AG04449 (cell line): Measurements from ENCODE around the gene KRT28.

Experiments
- CTCF ChIA-PET: fragments of 350-600 bp; formaldehyde crosslinking; extraction: SDS; loops from one replicate; lab custom pipeline; 2021; ENCODE audit warnings: antibody characterized with exemption; lab: Yijun Ruan, JAX
- POLR2A ChIA-PET: fragments of 400-600, 350-600 bp; formaldehyde crosslinking; extraction: SDS; loops from one replicate; lab custom pipeline; 2020; ENCODE audit warnings: antibody characterized with exemption, inconsistent platforms; lab: Yijun Ruan, JAX
- DNase-seq: peaks from one replicate; pipeline ENCODE4 v3.0.0-alpha.2; 2010; ENCODE audit warnings: low read depth, low spot score
- H3K4me3 ChIP-seq: 2 replicates; pipeline ENCODE4 v1.5.1; 2011; ENCODE audit warnings: low read depth, mild to moderate bottlenecking, control low read depth, low read length
- TF ChIP-seq, protein P1 (sequence below): IDR thresholded peaks from one replicate; pipeline ENCODE4 v1.5.1; 2011; ENCODE audit warnings: mild to moderate bottlenecking, moderate library complexity, low read length, control low read depth, inconsistent platforms; ENCODE audit not compliant: insufficient read depth; ENCODE audit errors: missing control alignments

The KRT28 gene

GRCh38 chr17:40772101-40772500, 27.7 kb downstream of the KRT28 start, which contains the start of gene KRT26:
Gene KRT26, minus strand, starts transcription at chr17:40772201. Its CDS starts 88 bp downstream, at chr17:40772113.
- DNase-seq: no peak
- no peak within 1 kb of the TSS for H3K4me3 ChIP-seq
- ChIA-PET POLR2A (no interaction called here), CTCF (no interaction called here)
- TF ChIP-seq, protein P1, sequence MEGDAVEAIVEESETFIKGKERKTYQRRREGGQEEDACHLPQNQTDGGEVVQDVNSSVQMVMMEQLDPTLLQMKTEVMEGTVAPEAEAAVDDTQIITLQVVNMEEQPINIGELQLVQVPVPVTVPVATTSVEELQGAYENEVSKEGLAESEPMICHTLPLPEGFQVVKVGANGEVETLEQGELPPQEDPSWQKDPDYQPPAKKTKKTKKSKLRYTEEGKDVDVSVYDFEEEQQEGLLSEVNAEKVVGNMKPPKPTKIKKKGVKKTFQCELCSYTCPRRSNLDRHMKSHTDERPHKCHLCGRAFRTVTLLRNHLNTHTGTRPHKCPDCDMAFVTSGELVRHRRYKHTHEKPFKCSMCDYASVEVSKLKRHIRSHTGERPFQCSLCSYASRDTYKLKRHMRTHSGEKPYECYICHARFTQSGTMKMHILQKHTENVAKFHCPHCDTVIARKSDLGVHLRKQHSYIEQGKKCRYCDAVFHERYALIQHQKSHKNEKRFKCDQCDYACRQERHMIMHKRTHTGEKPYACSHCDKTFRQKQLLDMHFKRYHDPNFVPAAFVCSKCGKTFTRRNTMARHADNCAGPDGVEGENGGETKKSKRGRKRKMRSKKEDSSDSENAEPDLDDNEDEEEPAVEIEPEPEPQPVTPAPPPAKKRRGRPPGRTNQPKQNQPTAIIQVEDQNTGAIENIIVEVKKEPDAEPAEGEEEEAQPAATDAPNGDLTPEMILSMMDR: no peak

DNA sequence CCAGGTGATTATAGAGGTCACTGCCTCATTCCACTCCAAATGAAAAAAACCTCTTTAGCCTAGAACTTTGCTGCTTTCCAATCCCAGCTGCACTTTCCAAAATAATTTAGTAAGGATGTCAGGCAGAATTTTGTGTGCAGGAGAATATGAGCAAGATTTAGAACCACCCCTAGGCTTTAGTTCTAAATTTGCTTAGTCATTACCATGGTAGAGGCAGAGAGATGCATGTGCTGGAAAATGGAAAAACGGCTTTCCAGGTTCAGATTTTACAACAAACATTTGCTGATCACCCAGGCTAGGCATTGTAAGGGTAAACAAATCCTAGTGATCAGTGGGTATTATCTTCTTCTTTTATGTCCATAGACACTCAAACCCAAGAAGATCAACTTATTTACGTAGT, 34.1 kb downstream of the KRT28 start:
- CTCF ChIA-PET: no interaction called here
- no peak for DNase-seq
- H3K4me3 ChIP-seq: no peak overlapping the region
- POLR2A ChIA-PET: no interaction called here
- TF ChIP-seq, protein P1: no peak

- TF ChIP-seq, protein P1: no peak
- ChIA-PET CTCF (interaction anchor here (1.2 to 1.7 kb wide), 2 partner anchors 899 to 904 kb away, joined by 3 to 5 read pairs; no protein-coding TSS in a partner anchor), POLR2A (no interaction called here)
- no peak overlapping the region for H3K4me3 ChIP-seq
- no peak for DNase-seq
Observed at GRCh38 chr17:40763752-40764151, 36.0 kb downstream of the KRT28 start.

DNA sequence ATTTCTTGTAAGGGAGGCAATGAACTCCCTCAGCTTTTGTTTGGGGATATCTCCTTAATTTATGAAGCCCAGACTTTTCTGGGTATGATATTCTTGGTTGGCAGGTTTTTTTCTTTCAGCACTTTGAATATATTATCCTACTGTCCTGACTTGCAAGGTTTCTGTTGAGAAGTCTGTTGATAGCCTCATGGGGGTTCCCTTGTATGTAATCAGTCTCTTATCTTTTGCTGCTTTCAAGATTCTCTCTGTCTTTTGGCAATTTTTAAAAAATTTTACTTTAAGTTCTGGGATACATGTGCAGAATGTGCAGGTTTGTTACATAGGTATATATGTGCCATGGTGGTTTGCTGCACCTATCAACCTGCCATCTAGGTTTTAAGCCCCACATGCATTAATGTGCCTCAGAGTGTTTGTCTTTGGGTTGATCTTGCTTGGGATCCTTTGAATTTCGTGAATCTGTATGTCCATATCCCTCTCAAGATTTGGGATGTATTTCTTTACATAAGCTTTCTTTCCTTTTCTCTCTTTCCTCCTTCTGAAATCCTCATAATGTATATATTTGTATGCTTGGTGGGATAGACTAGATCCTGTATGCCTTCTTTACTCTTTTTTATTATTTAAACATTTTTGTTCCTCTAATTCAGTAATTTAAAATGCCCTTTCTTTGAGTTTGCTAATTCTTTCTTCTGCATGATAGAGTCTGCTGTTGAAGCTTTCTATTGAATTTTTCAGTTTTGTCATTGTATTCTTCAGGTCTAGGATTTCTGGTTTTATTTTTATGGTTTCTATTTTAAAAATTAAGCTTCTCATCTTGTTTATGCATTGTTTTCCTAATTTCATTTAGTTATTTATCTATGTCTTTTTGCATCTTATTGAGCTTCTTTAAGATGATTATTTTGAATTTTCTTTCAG, 39.4 kb downstream of the KRT28 start:
- CTCF ChIA-PET: no interaction called here
- POLR2A ChIA-PET: no interaction called here

GRCh38 chr17:40755231-40755630, 44.5 kb downstream of the KRT28 start, which contains the start of gene KRT25:
Gene KRT25, minus strand, starts transcription at chr17:40755331. Its CDS starts 60 bp downstream, at chr17:40755271.
- no peak for DNase-seq
- TF ChIP-seq, protein P1: no peak
- ChIA-PET CTCF (no interaction called here), POLR2A (no interaction called here)
- no peak within 1 kb of the TSS for H3K4me3 ChIP-seq

More for the DNA sequence above, 39.4 kb downstream of the KRT28 start:
- no peak overlapping the region for H3K4me3 ChIP-seq
- TF ChIP-seq, protein P1: no peak
- DNase-seq: no peak

DNA sequence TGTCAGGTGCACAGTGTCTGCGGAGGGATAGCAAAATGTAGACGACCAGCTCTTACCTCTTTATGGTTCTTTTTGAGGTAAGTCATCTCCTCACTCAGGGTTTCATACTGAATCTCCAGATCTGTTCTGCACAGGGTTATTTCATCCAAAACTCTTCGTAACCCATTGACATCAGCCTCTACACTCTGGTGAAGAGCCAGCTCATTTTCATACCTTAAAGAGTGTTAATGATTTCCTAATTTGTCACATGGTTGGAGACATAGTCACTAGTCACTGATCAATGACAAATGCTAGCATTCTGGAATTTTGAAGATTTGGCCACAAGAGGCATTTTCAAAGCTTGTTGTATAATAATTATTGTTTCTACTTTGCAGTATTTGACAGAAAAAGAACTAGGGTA, 46.0 kb downstream of the KRT28 start:
- POLR2A ChIA-PET: no interaction called here
- CTCF ChIA-PET: interaction anchor here (0.9 kb wide), 1 partner anchor 31 kb away, joined by 3 read pairs; no protein-coding TSS in a partner anchor
- no peak overlapping the region for H3K4me3 ChIP-seq
- TF ChIP-seq, protein P1: no peak
- no peak for DNase-seq
